Erythroblast (primary cell): ENCODE results near the gene GCK.

Source experiments
- DNase-seq, 2 experiments: peaks; one replicate each; lab custom pipeline; 2025; lab: John Stamatoyannopoulos, UW
- GATA1 ChIP-seq: IDR thresholded peaks from 2 replicates; pipeline ENCODE4 v1.6.1; 2011; ENCODE audit warnings: low read depth, mild to moderate bottlenecking, control low read depth, low read length, moderate library complexity
- POLR2A ChIP-seq: IDR thresholded peaks from 2 replicates; pipeline ENCODE4 v1.6.1; 2011; ENCODE audit warnings: mild to moderate bottlenecking, low read length

Gene GCK

GRCh38 chr7:44102846-44103565 lies 86.2 kb downstream of the GCK start:
- TF ChIP-seq GATA1: no peak
- no peak for TF ChIP-seq POLR2A
- DNase-seq: no peak

DNA sequence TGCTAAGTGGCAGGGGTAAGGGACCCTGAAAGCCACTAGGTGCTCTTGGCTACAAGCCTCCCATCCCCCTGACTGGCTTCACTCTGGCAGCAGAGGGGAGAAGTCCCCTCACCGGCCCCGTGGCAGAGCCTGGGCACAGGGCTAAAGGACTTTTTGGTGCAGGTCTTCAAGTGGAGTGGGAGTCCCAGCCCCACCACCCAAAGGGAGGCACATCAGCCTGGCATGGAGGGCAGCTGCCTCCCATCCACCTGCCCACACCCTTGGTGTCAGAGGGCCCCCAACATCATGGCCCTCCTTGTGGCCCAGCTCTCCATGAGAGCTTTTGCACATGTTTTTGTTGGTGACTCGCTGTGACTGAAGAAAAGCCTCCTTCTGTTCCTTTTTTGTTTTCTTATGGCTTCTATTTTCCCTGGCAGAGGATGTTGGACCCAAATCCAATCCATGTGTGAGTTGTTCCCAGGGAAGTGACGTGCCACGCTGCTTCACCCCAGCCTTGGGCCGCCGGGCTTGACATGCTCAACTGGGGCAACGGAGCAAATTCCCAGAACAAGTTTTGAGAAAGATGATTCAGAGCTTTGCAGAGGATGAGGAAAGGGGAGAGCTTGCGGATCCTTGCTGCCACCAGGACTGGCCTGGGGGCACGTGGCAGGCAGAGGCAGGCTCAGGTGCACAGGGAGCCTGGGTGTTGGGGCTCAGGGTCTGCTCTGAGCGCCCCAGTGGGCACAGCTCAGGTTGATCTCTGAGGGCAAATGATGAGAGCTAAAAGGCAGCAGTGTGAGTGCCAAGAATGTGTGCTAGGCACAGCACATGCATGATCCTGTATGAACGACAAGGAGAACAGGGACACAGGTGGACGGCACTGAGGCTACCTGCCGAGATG lies 87.0 kb downstream of the GCK start:
- TF ChIP-seq POLR2A (no peak), GATA1 (no peak)

GRCh38 chr7:44101303-44101965 lies 87.8 kb downstream of the GCK start:
- no peak for DNase-seq

More for the DNA sequence above, 87.0 kb downstream of the GCK start:
- no peak for DNase-seq

DNA sequence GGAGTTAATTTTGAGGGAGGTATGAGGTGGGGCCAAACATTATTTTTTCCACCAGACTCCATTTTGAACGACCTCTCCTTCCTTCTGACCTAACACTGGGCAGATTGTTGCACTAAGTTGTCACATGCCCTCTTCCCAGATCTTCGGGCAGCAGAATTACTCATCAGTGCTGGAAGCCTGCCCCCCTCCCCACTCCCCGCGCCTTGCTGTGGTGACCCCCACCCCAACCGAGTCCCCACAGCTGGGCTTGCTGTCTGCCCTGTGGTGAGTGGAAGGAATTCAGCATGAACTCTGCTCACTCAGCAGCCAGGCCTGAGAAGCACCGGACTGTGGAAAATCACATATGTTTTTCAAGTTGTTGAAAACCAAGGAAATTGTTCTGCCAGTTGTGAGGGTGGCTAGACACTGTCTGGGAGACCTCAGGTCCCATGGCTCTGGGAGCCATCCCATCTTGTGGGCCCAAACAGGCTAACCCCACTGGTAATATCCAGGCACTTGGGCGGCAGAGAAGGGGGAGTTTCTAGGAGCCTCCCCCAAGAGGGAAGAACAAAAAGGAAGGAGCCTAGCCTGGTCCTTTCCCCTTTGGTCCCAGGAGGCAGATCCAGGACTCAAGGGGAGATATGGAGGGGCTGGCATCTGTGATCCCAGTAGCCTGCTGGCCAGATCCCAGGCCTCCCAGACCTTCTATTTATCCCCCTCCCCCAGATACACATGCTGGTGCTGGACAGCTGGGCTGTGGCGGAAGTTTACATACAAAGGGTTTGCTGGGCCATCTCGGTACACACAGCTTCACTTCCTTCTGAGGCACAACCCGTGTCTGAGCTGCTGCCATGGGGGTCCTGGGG lies 88.6 kb downstream of the GCK start:
- DNase-seq: no peak
- no peak for TF ChIP-seq POLR2A
- TF ChIP-seq GATA1: no peak

More at GRCh38 chr7:44101303-44101965, 87.8 kb downstream of the GCK start:
- TF ChIP-seq POLR2A: no peak
- TF ChIP-seq GATA1: no peak

DNA sequence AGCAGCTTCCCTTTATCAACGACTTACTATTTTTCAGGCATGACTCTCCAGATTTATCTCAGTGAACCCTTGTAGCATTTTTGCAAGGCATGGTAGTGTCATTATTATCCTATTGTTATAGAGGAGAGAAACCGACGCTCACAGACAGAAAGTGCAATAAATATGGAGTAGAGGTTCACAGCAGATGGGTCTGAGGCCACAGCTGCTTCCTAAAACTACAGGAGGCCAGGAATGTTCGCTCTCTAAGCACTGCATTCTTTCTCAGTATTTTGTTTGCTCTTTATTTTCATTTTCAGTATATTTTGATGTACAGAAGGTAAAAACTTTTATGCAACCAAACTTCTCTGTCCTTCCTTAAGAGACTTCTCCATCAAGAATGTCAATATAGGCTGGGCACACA lies 89.6 kb downstream of the GCK start:
- DNase-seq: no peak
- TF ChIP-seq GATA1 (no peak), POLR2A (no peak)

DNA sequence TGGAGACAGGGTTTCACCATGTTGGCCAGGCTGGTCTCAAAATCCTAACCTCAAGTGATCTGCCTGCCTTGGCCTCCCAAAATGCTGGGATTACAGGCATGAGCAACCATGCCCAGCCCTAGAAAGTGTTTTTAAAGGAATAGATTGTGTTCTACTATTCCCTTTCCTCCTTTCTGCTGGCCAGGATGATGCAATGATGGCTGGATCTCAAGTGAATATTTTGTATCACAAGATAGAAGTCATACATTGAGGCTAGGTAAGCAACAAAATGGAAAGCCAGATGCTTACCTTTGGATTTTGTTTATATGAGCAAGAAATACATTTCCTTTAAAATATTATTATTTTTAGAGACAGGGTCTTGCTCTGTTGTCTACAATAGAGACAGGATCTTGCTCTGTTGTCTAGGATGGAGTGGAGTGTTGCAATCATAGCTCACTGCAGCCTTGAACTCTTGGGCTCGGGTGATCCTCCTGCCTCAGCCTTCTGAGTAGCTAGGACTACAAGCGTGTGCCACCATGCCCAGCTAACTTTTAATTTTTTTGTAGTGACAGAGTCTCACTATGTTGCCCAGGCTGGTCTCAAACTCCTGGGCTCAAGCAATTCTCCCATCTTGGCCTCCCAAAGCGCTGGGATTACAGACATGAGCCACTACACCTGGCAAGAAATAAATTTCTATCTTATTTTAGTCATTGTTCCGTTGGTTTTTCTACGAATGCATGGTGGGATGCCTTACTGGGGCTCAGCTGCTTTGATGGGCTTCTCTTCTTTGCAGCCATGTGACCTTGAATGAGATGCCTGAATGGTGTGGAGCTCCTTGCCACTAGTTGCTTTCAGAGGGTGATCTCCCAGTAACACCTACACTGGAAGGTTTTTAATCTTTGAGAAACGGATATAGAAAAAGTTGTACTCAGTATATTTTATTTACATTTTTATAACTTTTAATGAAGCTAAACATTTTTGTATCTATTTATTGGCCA lies 90.9 kb downstream of the GCK start:
- DNase-seq: no peak
- TF ChIP-seq GATA1 (no peak), POLR2A (no peak)

DNA sequence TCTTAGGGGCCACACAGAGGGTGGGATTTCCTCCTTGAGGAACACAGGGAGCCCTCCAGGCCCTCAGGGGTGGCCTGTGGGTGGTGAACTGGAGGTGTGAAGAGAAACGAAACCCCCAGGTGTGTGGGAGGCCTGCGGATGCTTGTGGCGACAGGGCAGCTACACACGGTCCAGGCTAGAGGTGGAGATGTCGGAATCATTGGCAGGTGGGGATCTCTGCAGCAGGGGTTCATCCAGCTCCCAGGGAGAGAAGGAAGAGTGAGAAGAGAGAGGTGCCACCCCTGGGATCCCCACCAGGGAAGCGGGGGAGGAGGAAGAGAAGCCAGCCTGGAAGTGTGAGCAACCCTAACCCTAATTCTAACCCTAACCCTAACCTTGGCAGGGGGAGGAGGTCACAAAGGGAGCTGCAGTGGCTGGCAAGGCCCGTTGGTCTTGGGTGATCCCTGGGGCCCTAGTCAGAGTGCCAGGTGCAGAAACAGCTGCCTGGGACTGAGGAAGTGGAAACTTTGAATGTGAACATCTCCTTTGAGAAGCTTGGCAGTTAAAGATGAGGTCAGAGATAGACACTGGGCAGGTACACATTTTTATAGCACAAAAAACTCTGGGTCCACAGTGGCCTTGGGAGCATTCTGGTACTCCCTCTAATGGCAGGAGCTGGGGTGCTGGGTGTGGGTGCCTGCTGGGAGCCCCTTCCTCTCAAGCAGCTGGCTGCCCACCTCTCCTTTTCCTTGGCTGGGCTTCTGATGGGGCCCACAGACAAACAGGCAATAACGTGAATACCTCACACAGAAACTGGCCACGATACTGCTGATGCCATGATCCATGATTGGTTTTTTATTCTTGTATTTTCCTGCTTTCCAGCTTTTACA lies 91.9 kb downstream of the GCK start:
- no peak for DNase-seq
- no peak for TF ChIP-seq GATA1

DNA sequence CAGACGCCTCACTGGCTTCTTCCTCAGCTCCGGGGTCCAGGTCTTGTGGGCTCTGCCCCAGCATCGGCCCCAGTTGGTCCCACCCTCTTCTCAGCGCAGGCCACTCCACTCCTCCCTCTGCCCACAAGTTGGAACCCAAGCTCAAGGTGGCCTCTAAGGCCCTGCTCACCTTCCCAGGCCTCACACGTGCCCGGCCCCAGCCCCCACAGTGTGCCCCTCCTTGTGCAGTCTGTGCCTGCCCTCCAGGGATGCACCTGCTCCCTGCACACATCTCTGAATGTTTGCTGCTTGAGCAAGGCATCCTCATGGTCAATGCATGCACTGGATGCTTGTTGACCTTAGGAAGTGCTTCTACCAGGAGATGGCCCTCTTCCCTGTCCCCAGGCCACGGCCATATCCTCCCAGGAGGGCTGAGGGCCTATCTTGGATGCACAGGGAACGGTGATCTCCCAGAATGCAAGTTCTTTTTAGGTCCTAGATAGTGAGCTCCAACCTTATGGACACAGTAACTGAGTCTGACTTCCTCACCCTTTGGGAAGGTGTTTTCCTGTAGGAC lies 92.8 kb downstream of the GCK start:
- TF ChIP-seq GATA1: no peak
- no peak for TF ChIP-seq POLR2A
- no peak for DNase-seq

DNA sequence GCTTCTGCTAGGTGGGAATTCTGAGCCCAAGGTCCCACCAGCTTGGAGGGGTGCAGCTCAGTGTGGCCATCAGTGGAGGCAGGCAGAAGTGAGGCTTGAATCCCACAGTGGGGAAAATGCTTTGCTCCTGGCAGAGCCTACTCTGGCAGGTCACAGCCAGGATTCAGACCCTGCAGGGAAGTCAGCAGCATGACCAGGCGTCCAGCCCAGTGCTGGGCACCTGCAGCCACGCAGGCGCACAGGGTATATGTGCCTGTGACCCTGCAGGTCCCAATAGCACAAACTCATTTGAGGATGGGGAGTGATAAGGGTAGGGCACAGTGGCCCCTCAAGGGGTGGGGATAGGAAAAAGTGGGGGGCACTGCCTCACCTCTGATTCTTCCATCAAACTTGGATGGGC lies 93.5 kb downstream of the GCK start:
- no peak for TF ChIP-seq GATA1
- no peak for TF ChIP-seq POLR2A
- DNase-seq: no peak

GRCh38 chr7:44094883-44095592 lies 94.2 kb downstream of the GCK start:
- TF ChIP-seq GATA1 (no peak), POLR2A (no peak)
- DNase-seq: no peak

DNA sequence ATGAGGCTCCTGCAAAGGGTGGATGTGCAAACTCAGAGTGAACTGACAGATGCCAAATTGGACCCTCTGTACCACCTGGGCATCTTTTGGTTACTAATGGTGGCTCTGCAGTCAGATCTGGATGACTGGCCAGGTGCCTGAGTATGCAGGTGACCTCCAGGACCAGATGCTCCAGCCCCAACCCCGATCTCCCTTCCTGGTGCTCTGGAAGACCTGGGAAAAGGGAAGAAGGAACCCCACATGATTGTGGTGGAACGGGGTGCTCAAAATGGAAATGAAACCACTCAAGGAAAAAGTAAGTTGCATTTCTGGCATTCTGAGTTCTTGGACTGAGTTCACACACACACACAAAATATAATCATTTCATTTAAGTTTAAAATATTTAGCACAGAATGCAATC lies 94.9 kb downstream of the GCK start:
- DNase-seq: no peak
- TF ChIP-seq GATA1 (no peak), POLR2A (no peak)
